ENCODE measurements around the gene SPAG7.

SPAG7 gene, protein sequence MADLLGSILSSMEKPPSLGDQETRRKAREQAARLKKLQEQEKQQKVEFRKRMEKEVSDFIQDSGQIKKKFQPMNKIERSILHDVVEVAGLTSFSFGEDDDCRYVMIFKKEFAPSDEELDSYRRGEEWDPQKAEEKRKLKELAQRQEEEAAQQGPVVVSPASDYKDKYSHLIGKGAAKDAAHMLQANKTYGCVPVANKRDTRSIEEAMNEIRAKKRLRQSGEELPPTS

DNA sequence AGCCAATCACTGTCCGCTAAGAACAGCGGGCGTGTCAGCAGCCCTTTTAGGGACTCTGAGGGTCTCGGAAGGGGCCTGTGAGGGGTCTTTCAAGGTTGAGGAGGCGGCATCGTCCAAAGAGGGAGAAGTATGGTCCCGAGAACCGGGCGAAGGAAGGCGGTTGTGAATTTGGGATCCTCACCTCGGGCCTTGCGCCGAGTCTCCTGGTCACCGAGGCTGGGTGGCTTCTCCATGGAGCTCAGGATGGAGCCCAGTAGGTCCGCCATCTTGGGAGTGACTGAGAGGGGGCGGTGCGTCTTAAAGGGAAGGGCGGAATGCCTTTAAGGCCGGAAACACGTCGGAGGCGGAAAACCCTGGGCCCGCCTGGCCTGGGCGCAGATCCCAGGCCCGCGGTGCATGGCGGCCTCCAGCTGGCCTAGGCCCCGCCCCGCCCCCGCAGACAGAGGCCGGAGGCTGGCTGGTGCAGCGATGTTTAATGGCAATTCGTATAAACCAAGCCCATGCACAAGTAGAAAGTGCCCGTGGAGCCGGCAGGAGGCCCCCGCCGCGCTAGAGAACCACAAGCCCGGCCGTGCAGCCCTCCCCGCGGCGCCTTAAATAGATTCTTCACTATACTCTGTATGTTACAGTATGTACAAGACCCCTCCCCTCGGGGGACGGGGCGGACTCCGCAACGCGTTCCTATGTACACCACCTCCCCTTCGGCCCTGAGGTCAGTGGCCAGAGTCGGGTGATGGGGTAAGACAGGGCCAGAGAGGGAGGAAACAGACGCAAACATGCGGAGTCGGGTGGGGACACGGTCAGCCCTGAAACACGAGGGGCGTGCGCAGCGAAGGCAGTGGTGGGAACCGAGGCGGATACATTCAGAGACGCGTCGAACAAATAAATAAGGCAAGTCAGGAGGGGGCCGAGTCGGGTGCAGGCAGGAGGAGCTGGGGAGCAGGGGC is at the start of gene SPAG7:
SPAG7 (minus strand) TSS at position 279 of the 947 bp plus-strand sequence; CDS start at position 266, 13 bp downstream.
- peak; percentile 90 to 92 for DNase-seq

DNA sequence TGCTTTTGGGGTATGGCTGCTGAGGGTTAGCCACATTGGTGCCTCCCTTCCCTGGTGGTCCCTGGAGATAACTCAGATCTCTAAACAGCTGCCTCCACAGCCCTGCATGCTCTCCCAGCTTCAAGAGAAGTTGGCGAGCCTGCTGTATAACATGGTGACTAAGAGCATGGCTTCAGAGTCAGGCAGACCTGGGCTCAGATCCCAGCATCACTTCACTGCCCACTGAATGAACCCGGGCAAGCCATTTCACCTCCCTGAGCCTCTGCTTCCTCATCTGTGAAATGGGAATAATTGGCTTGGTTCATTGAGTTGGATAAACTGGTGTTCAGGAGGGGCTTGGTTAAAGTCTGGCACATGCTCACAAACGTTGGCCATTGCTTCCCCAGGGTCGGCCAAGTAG is 46.7 kb upstream of the SPAG7 start:
- DNase-seq: no peak

DNA sequence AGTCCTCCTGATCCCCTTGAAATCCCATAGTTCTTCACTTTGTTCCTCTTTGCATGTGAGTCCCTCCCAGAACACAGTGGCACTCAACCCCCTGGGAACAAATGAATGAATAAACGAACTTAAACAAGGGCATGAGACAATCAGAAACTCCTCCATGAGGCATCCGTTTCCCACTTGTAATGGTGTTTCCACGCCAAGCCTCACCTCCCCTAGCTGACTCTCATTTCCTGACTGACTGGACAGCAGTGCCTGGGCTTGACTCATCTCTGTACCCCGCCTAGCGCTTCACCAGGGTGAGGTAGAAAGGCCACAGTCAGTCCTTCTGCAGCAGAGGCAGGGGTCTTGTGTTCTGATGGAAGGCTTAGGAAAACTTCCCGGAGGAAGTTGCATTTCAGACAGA is 44.3 kb upstream of the SPAG7 start:
- DNase-seq: no peak

DNA sequence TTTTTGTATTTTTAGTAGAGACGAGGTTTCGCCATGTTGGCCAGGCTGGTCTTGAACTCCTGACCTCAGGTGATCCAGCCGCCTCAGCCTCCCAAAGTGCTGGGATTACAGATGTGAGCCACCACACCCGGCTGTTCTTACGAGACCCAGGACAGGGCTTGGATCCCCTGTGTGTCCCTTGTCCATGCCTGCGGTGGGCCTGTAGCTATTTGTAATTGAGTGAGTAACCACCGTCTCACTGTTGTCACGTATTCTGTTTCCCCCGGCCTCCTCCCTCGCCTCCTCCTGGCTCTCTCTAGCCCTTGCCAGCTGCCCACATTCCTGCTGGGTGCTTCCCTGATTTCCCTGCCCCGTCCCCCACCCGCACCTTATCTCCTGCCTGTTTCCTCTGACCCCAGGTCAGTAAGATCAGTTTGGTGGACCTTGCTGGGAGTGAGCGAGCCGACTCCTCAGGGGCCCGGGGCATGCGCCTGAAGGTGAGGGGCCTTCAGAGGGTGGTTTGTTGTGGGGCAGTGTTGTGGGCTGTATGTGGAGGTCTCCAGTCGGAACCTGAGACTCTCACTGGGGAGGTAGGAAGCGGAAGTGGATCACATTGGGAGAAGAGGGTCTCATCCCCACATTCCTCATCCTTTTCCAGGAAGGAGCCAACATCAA is 35.7 kb upstream of the SPAG7 start:
- no peak for DNase-seq

DNA sequence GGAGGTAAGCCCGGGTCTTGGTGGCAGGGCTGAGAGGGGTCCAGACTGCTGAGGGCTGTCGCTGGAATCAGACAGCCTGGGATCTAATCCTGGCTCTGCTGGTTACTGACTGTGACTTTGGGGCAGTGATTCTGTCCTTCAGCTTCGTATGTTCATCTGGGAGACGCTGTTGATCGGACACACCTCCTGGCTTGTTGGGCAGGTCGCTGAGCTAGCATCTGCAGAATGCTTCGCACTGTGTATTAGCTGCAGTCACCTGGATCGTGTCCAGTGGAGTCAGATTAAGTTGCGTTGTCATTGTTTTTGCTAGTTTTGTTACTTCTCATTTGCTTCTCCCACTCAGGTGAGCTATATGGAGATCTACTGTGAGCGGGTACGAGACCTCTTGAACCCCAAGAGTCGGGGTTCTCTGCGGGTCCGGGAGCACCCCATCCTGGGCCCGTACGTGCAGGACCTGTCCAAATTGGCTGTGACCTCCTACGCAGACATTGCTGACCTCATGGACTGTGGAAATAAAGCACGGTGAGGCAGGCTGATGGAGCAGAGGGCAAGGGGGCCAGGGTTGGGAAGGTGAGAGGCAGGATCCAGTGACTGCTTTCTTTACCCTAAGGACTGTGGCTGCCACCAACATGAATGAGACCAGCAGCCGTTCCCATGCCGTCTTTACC is 34.6 kb upstream of the SPAG7 start:
- no peak for DNase-seq

DNA sequence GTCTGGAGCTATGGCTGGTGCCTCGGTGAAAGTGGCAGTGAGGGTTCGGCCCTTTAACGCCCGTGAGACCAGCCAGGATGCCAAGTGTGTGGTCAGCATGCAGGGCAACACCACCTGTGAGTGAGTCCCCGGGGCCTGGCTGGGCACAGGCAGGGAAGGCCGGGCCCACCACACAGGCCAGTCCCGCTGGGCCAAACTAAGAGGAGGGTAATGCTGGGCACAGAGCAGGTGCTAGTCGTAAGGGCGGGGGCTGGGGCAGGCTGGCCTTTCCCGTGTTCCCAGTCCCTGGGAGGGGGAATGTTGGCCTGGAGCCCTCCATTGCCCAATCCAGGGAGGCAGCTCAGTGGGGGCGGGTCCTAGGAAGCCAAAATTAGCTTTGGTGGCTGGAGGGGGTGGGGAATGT is 32.6 kb upstream of the SPAG7 start:
- DNase-seq: no peak

DNA sequence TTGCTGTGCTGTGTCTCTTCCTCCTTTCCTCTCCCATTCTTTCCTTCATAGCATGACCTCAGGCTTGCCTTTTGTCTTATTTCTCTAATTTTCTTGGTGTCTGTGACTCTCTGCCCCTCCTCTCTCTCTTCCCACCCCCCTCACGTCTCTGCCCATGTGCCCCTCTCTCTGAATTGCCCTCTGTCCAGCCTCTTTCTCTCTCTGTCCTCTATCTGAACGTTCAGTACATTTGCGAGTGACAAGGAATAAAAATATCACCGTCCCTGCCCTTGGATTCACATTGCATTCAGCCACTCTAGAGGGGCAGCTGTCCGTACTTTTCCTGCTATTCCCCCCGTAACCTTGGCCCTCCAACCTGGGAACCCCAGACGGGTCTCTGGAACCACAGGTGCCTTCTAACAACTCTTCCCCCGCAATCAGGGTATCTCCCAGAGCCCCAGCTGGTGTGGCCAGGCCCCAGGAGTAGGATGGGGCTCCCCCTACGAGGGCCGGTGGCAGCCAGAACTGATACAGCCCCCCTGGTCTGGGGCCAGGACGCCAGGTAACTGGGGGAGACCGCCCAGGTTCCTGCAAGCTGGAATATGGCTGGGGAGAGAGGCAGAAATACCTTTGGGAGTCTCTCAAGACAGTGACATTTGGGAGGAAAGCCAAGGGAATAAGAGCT is 31.9 kb upstream of the SPAG7 start:
- no peak for DNase-seq

DNA sequence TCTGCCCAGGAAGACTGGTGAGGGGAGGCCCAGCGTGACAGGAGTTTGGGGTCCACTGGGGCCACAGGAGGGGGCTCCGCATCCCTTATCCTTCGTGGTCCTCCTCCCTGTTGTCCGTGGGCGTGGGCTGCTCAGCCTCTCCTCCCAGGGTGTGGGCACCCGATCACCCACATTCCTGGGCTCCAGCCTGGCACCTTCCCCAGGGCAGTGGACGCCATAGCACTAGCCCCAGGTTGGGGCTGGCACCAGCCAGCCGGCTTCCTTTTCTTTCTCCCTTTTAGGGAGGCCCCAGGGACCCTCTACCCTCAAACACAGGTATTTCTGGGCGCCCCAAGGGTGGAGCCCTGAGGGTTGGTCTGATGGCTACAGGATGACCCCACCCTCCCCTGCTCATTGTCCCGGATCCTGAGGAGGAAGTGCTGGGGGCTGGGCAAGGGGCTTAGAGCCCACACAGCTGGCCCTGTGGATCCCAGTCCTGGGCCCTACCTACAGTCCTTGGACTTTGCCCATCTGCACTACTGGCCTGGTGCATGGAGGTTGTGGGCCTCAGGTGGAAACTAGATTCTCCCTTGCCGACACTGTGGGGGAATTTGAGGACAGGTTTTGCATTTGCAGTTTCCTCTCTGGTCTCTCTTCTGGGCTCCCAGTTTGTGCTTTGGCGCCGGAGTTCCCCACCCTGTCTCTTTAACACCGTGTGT is 31.3 kb upstream of the SPAG7 start:
- no peak for DNase-seq

DNA sequence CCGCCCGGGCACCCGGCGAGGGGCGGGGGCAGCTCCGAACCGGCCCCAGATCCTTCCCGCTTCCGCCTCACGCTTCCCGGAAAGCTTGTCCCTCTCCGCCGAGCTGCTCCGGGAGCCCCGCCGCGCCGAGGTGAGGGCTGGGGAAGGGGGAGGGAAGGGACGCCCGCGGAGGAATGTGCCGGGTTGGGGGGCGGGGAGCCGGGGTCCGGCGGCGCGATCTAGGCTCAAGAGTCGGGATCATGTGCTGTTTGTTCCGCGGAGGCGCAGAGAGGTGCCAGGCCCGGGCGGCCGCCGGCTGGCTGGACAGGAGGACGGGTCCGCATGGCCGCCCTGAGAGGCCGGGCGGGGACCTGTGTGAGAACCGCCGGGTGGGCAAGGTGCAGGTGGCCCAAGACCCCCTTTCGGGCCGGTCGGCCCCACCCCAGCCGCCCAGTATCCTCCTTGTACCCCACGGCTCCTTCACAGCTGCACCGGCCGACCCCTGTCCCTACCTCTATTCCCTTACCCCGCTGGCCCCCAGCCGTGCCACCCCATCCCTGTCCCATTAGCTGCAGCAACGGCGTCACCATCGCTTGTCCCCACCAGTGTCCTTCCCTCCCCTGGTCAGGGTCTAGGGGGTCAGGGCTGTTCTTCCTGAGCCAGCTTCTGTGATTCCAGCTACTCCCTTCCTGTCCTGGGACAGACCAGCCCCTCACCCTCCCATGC is 30.6 kb upstream of the SPAG7 start:
- DNase-seq: no peak

DNA sequence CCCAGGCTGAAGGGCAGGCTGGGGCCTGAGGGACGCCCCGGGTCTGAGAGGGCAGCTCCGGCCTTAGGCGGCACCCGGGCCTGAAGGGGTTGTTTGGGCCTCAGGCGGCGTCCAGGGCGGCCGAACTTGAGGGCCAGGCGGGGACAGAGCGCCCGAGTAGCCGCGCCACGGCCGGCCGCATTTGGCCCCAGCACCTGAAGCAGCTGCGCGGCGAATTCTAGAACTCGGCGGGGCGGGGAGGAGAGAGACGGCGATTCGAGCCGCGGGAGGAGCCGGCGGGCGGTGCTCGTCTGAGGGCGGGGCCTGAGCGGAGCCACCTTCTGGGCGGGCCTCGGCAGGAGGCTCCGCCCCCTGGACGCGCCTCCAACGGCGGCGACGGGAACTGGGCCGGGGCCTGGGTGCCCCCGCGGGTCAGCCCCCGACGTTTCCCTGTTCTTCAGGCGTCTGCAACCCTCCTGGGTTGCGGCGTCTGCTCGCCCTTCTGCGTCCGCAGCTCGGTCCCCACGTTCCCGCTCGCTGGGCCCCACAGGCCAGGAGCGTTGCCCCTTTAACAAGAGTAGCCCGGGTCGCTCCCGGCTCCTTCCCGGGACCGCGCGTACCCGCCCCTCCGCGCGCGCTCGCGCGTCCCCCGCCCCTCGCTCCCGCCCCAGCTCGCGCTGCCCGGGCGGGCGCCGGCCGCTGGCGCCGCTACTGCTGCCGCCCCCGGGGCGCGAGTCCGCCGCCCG is 29.8 kb upstream of the SPAG7 start, which contains the start of the genes INCA1 and KIF1C:
INCA1 (minus strand) TSS at position 221 of the 725 bp plus-strand sequence. CDS start 3,085 bp downstream, outside the sequence.
KIF1C (plus strand) TSS at position 649 of the 725 bp plus-strand sequence. CDS start 2,297 bp downstream, outside the sequence.
- peak; percentile 83 to 89 for DNase-seq

DNA sequence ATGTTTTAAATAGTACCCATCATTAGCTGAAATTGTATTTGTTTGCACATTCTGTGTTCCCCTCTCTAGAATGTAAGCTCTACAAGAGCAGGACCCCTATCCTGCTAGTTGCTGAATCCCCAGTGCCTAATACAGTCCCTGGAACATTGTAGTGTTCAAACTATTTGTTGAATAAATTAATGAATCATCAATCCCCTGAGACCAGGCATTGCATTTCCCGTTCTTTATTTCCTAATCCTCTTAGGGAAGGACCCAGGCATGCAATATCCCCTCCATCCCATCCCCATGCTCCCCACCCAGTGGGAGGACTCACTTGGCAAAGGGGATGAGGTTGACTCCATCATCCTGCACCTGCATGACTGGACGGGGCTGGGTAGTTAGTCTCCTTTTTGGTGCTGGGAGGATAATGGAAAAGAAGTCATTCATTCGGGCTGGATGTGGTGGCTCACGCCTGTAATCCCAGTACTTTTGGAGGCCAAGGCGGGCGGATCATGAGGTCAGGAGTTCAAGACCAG is 26.5 kb upstream of the SPAG7 start:
- DNase-seq: no peak

DNA sequence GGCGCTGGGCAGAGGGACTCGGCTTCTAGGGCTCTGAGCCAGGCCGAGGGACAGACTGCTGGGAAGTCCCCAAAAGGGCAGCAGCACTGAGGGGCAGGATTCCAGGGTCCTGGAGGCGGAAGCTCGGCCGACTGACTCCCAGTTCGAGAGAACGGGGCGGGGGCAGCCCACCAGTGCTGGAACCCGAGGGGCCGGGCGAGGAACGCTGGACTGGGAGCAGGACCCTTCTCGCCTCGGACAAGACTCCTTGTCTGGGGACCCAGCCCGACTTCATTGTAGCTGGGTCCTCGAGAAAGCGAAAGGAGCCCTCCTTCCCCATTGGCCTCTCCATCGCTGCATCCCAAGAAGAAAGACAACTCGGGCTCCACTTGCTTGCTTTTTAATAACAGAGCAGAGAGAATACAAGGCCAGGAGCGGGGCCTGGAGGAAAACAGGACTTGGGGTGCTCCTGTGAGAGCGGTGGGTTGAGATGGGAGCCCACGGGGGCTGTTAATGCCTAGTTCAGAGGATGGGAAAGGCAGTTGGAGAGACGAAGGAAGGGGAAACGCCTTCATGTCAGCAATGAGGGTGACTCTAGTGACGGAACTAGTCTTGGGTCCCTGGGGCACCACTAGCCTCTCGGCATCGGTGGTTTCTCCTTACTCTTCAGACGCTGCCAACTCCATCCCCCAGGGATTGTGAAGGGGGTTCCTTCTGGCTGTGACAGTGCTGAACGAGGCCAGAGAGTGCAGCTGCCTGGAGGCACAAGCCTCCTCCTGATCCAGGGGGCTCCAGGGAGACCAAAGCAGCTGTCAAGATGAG is 20.4 kb upstream of the SPAG7 start:
- DNase-seq: no peak

DNA sequence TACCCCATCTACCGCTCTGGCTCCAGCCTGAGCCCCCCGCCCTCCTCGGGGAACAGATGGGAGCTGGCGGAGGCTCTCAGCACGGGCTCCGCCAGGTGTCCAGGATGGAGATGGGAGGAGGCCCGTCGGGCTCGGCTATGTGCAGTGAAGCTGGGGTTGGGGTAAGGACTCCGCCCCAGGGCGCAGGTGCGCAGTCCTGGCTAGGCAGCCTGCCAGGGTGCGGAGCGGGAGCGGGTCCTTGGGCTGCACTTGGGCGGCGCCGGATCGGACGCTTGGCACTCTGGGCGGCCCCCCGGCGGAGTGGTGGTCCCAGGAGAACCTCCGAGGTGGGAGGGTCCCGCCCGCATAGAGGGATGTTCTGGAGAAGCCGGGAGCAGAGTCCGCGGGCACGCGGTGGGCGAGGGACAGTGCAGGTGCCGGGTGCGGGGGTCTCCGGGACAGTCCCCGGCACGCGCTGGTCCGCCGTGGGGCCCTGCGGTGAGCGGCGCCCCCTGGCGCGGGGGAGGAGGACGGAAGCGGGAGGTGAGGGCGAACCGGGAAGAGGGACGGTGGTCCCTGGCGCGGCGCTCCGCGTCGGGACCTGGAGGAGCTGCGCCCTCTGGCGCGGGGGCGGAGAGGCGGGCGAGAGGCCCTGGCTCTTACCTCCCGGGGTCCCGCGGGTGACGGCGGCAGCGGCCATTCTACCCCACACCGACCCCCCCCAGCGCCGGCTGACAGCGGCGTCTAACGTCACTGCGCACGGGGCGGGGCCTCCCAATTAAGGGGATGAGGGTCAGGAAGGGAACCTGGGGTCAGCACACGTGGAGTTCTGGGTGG is 19.5 kb upstream of the SPAG7 start, which contains the start of gene CAMTA2:
CAMTA2 (minus strand) TSS at position 725 of the 816 bp plus-strand sequence. CDS start 1,453 bp downstream, outside the sequence.
- DNase-seq: peak; percentile 88 to 93

DNA sequence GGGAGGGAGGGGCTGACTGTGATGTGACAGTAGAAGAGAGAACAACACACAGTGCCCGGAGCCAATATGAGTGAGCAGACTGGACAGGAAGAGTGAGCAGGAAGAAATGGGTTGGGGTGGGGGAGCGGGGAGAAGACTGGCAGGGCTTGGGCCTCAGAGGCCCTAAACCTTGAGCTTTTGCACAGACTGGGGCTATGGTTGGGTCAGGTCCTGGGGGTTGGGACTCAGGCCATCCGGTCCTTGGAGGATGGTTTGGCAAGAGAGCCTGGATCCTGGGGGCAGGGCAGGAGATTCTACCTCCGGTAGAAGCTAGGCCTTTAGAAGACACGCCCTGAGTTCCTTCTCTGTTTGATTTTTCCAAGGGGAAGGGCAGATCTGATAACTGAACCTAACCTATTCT is 18.8 kb upstream of the SPAG7 start:
- no peak for DNase-seq

DNA sequence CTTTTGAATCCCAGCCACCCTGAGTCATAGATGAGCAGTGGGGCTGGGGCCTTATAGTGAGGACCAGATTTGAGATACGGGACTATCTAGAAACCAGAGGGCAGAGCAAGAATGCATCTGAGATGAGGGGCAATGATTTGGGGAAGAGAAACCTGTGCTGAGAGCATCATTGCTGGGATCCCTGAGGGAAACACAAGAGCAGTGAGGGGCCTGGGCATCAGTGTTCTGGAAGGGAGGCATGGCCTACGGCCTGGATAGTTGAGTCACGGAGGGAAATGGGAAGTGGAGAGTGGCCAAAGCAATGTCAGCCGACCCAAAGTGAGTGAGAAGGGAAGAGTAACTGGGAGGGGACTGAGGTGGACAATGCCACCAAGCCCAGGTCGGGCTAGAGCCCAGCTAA is 14.7 kb upstream of the SPAG7 start:
- no peak for DNase-seq

DNA sequence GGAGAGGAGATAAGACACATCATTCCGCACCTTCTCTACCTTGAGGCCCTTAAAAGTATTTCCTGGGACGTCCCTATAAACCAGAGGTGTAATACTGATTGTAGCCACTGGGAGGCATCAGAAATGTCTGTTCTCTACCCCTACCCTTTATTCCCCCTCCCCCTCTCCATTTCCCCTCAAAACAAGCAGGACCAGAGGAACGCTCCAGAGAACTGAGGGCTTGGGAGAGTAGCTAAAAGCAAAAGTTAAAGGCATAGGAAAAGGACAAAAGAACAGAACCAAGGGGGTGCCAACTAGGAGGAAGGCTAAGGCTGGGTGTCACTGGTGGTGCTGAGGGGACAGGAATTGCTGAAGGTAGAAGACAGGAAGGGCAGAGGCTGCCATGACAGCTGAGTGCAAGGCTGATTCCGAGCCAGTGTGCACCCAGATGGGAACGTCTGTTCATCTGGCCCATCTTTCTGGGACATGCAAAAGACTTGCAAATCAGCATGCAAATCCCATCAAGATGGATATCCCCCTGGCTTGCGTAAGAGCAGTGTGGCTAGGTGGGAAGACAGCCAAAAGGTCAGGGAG is 13.1 kb upstream of the SPAG7 start:
- peak in 1 of 2 experiments; percentile 33 for DNase-seq

DNA sequence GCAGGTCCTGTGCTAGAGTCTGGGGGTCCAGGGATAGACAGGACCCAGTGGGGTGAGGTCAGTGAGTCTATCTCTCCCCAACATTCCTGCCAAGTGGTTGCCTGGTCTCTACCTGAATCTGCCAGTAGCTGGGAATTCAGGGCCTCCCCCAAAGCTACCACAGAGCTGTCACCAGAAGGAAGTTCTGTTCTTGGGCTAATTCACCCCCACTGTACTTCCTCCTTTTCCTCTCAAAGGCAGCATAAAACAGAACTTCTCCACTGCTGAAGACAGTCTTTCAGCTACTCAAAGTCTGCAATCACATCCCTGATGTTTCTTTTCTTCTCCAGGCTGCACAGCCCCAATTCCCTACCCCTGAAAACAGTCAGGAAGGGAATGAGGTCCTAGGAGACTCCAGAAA is 11.1 kb upstream of the SPAG7 start:
- no peak for DNase-seq
